Epidermal melanocyte (primary cell): Measurements from ENCODE around the gene USP32.
"Not testable (repeated sequence)": the region's sequence is repeated elsewhere in the genome, so short reads cannot be mapped to it uniquely, and the experiment has no call there.

ENCODE experiments used
- DNase-seq: peaks from one replicate; pipeline ENCODE4 v3.0.0; 2011; ENCODE audit warnings: low spot score; ENCODE audit not compliant: insufficient read length

Gene USP32

DNA sequence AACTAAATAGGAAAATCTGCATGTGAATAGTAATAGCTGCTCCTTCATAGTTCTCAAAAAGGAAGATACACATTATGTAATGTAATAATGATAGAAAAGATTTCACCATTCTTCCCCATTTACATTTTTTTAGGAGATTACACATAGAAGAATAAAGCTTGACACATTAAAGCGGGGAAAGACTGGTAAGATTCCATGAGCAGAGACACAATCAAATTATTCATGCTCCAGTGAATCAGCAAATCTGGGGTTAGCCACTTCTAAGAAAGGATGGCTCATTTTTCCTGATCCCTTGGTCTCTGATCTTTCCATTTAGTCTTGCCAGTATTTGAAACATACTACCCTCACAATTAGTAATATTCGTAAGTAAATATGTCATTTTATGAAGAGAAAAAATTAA lies 160.2 kb downstream of the USP32 start:
- DNase-seq, result no peak

DNA sequence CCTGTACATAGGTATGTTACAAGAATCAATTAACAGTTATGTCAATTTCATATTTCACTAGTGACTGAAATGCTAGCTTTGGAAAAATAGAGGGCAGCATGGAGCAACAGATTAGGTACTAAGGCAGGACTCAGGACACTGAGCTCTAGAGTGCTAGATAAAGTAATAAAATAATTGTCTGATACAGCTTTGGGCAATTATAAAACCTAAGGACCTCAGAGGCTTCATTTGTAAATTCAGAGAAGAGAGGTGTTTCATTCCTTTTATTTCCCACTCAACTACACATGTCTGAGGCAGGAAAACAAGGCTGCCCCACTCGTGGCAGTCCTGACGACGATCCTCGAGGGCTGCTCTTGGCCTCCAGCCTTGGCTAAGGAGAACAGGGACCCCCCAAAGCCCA lies 160.7 kb downstream of the USP32 start:
- DNase-seq, result no peak

DNA sequence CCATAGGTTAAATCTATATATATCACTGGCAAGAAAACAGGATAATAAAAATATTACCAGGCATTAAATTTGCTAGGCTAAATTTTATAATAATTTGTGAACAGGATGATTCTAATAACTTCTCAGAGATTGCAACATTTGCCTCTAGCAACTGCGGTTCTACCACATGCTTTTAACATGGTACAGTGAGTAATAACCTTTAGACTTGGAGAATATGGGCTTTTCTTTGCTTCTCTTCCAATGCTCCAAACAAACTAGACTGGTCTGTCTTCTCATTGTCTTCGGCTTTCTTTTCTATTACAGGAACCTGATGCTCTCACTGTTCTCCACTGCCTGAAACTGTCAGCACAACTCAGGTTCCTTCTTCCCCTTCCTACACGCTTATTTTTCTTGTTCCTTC lies 161.6 kb downstream of the USP32 start:
- DNase-seq, result no peak

DNA sequence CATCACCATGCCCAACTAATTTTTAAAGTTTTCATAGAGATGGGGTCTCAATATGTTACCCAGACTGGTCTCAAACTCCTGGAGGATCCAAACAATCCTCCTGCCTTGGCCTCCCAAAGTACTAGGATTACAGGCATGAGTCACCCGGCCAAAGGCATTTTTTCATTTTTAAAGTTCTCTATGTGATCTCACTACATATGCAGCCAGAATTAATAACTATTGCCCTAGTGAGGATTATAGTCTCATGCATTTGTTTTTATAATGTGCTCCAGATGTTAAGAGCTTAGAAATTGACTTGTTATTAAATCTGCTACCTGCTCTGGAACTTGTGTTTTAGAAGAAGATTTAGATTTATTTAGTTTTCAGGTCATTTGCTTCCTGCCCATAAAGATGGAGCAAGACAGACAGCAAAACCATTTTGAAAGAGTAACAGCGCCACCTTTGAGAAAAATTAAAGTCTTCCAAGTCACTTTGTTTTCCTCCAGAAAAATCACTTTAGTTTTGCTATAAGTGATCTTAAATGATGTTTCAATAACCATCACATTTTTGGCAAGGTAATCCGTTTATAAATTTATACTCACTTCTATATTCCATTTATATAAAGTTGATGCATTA lies 162.6 kb downstream of the USP32 start:
- DNase-seq, result no peak

DNA sequence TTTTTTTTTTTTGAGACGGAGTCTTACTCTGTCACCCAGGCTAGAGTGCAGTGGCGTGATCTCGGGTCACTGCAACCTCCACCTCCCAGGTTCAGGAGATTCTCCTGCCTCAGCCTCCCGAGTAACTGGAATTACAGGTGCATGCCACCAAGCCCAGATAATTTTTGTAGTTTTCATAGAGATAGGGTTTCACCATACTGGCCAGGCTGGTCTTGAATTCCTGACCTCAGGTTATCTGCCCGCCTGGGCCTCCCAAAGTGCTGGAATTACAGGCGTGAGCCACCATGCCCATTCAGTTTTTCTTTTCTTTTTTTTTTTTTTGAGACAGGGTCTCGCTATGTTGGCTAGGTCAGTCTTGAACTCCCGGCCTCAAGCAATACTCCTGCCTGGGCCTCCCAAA lies 164.7 kb downstream of the USP32 start:
- not testable (repeated sequence) for DNase-seq

DNA sequence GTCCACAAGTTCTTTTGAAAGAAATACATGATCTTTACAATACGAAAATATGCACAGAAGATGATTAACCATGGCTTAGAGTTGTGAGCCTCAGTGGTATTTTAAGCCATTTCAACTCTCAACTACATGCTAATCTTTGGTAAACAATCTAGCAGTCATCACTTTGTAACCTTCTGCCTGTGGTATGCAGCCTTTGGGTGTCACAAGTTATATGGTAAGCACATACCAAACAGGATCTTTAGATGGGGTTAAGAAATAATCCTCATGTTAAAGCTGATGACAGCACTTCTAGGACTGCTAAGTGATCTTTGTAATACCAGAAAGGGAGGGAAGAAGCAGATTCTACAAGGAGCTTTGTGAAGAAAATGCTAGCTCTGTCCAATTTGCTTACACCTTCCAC lies 167.9 kb downstream of the USP32 start:
- DNase-seq, result no peak

DNA sequence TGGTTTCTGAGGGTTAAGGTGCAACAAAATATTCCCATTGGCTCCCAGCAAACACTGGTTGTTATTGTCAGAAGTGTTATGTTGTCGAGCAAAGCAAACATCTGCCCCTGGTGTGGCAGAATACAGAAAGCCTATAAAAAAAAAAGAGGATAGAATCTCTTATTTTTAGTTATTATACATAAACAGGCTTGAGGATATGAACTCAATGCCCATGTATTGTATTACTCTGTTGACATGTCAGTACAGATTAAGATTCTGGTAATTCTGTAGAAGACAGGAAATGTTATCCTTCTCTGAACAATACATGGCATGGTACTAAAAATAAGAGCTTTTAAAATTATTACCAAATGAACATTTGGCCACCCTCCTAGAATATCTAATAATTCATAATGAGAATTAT lies 168.5 kb downstream of the USP32 start:
- no peak for DNase-seq

DNA sequence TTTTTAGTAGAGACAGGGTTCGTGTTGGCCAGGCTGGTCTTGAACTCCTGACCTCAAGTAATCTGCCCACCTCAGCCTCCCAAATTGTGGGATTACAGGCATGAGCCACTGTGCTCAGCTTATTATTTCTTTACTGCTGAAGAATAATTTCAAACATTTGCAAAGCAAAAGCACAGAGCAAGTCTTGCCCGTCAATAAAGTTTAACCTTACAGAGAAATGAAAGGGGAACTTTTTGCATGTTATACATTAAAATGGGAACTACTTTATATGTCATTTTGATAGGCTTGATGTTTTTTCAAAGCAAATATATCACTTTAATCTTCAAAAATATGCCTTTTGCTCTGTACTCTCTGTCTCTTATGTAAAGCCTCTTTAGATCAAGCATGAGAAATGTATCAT lies 173.2 kb downstream of the USP32 start:
- not testable (repeated sequence) for DNase-seq

DNA sequence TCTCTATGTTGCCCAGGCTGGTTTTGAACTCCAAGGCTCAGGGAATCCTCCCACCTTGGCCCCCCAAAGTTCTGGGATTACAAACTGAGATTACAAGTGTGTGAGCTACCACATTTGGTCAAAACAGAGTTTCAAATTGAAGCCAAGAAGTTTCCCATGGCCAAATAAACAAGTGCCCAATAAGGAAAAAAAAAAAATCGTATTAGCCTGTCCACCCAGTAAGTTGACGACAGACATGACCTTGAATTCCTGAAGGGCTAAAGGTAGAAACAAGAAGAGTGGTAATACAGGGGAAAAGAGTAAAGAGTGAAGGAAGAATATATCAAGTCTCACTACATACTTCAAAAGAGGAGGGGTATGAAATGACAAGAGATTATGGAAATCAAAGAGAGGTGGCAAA lies 176.0 kb downstream of the USP32 start:
- DNase-seq, result not testable (repeated sequence)

DNA sequence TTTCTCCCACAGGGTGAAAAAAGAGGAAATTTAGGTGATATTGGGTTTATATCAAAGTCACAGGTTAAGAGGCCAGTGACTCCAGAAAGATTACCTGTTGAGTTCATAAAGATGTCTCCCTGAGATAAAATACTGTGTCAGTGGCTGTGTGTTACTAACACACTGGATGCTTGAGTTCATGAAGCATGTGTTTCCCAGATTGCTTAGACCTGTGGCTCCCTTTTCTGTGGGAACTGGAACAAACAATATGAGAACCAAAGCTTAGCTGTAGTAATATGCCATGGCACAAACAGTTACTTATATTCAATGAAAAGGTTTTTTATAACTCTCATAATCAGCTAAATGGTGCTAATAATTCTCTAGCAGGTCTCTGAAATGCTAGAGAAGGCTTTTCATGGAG lies 180.7 kb downstream of the USP32 start:
- DNase-seq, result not testable (repeated sequence)

DNA sequence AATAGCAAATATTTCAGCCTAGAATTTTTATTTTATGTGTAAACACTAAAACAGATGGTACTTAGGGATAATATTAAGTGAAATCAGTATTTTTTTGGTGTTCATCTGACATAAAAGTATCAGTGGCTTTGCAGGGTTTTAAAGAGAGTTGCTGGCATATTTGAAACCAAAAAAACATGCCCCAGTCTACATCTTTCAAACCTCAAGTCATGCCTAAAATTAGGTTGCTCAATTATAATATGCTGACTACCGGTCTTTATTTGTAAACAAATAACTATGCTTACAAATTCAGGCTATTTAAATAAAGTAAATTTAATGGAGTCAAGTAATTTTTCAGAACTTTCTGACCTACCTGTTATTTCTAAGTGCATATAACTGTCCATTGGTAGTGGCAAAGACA lies 183.6 kb downstream of the USP32 start:
- DNase-seq, result not testable (repeated sequence)

DNA sequence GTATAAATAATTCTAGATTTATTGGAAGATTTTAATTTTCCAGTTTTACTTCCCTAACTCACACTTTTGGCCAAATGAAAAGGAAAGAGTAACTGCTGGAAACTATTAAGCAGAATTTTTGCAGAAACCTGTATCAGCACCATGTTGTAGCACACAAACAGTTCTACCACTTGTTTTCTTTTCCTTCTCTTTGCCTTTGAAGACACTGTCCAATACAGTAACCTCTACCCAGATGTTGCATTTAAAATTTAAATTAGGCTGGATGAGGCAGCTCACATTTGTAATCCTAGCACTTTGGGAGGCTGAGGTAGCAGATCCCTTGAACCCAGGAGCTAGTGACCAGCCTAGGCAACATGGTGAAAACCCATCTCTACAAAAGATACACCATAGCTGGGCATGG lies 186.2 kb downstream of the USP32 start:
- not testable (repeated sequence) for DNase-seq

DNA sequence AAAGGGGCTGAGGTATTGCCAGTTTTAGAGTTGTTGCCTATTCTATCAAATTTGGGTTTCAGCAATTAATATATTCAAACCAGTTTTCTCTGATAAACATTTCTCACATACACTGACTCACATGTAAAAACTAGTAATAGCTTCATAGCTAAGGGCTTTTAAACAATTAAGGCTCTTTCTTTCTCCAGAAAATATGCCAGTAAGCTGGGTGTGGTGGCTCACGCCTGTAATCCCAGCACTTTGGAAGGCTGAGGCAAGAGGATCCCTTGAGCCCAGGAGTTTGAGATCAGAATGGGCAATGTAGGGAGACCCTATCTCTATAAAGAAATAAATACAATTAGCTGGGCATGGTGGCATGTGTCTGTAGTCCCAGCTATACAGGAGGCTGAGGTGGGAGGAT lies 193.3 kb downstream of the USP32 start:
- DNase-seq, result not testable (repeated sequence)

DNA sequence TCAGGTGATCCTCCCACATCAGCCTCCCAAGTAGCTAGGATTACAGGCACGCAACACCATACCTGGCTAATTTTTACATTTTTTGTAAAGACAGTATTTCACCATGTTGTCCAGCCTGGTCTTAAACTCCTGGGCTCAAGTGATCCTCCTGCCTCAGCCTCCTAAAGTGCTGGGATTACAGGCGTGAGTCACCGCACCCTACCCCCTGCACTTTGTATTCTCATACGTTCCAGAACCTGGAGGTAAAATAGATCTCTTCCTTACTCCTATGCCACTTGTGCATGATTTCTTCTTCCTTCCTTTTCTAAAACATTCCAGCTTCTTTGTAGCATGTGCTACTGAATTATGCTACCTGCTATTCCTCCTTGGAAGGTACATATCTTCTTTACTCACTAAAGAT lies 197.8 kb downstream of the USP32 start:
- not testable (repeated sequence) for DNase-seq

DNA sequence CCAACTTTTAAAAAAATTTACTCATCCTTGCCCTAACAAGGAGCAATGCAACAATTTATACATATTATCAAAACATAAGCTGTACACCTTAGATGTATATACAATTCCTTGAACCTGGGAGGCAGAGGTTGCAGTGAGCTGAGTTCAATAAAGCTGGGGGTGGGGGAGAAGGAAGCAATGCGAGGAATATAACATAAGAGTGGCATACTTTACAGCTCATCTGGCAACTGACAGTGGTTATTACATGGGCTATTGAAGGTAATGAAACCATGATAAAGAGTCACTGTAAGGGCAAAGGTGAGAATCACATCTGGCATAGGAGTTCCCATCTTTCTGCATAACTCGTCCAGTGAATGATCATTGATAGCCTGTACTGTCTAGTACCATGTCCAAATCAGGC lies 198.5 kb downstream of the USP32 start:
- DNase-seq, result no peak

DNA sequence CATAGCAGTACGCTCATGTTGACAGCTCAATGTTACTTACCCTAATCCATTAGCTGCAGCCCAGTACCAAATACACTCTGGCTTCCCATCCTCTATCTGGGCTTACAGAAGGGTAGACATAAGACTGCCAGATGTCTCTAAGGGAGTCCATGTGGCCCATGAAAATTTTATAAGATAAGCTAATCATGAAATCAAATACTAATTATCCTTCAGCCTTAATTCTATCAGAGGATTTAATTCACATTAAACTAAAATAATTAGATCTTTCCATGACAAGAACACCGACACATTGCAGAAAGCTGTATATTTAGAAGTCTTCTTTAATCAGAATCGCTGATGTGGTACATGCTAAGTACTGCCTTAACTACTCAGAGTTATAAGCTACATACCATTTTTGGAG lies 198.9 kb downstream of the USP32 start:
- not testable (repeated sequence) for DNase-seq

DNA sequence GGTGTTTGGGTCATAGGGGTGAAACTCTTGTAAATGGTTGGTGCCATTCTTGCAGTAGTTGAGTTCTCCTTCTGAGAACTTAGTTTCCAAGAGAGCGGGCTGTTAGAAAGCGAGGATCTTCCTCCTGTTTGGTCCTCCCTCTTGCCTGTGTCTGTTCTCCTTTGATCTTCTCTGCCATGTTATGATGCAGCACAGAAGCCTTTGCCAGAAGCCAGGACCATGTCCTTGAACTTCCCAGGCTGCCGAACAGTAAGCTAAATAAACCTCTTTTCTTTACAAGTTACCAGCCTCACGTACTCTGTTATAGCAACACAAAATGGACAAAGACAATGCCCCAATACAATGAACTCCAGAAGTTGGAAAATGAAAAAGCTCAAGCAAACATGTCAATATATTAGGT lies 201.9 kb downstream of the USP32 start:
- DNase-seq, result not testable (repeated sequence)

DNA sequence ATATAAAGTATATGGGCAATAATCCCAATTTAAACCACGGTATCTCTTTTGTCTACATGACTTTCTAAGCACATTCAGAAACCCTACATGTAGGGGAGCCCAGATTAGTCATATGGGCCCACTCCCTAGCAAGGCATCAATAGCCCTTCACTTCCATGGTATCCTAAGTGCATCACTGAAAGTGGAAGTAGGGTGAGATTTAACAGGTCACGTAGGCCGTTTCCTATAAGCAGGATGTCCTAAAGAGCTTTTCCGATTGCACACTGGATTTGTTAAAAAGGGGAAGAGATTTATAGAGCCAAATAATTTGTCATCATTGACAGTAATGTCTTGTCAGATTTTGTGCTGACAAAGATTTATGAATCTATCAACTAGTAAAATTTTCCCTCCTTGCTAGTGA lies 203.2 kb downstream of the USP32 start:
- no peak for DNase-seq

DNA sequence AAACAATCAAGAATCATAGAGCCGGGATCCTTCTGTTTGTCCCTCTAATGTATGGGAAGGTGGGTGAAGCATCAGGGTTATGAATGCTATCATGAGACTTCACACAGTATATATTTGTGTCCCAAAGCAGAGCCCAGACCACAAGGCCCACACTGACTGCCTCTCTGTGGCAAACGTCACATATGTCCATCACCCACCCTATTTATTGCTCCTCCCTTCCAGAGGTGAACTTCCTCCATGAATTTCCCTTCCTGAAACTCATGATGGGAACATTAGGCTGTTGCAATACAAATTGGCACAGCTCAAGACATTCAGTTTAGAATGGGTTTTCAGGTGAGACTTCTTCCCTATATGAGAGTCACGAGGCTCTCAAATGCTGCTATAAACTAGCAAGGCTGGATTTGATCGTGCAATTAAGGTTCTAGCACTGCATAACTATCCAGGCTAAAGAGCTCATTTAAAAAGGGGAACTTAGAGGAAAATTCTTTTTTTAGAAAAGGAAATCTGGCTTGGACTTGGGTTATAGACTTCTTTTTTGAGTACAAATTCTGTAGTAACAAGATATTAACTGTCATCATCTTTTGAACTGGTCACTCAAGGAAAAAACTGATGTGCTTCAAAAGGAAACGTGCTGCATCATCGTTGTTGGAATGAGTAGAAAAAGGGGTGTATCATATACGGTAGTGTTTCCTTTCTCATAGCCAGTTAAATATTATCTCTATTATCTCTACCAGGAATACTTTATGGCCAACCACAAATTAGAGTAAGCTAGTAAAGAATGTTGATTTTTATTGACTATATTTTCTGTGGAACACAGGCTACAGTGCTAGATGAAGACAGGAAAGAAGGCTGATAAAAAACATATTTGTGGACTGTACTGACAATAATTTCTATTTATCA lies 204.8 kb downstream of the USP32 start:
- not testable (repeated sequence) for DNase-seq

DNA sequence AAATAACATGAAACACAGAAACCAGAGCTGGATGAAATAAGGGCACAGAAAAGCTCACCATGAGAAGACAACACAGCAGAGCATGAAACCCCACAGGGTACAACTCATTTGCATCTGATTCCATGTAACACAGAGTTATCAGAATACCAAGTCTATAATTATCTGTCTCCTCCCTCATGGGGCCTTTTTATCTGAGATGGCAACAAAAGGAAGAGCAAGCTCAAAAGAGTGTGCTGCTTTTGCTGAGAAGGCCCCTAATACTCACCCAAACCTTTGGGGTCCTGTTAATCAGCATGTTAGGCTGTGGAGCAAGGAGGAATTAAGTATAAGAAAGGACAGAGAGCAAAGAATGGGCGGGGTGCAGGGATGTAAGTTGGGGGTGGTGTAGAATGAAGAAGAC lies 205.6 kb downstream of the USP32 start:
- not testable (repeated sequence) for DNase-seq

DNA sequence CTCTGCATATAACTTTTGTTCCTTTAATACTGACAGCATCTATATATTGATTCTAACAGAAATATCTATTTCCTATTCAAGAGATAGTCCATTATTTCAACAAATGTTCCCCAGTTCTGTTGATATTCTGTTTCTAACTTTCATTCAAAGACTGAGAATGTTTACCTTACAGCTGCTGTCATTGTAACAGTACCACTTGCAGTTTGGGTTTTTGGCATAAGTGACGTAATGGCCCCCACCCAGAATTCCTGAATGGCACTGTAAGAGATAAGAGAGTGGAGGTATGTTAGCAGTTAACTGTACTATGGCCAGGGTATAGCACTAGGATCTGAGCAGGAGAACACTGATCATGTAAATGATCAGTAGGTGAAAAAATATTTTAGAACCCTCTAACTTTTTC lies 211.6 kb downstream of the USP32 start:
- DNase-seq, result not testable (repeated sequence)

DNA sequence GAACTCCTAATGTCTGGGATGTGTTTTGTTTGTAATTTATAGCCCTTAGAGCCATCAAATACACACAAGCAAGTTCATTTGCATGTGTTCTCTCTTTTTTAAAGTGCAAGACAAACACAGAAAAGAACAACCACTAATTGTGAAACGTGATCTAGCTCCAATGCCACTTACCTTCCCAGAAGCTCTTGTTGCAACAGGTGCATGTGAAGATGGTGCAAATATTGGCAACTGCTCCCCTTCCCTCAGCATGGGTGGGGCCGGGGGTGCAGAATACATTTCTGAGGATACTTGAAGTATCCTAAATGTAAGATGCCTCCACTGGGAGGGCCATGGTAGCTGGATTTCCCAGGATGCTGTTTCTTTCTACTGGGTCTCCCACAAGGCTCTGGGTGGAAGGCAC lies 213.8 kb downstream of the USP32 start:
- DNase-seq, result not testable (repeated sequence)

DNA sequence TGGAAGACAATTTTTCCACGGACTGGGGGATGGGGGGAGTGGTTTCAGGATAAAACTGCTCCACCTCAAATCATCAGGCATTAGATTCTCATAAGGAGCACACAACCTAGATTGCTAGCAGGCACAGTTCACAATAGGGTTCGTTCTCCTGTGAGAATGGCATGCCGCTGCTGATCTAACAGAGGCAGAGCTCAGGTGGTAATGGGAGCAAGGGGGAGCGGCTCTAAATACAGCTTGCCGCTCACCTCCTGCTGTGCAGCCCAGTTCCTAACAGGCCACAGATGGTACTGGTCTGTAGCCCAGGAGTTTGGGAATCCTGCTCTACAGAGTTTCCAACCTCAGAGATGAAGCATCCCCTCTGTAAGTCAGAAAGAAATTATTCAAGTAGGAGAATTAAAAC lies 215.2 kb downstream of the USP32 start:
- DNase-seq, result not testable (repeated sequence)
